GM12873 (cell line): Measurements from ENCODE around the gene C1QTNF12.

Source experiments
- TF ChIP-seq, protein P1 (sequence below): IDR thresholded peaks from 2 replicates; pipeline ENCODE4 v1.5.1; 2012; ENCODE audit warnings: low read depth, mild to moderate bottlenecking, moderate library complexity, low read length, control low read depth; ENCODE audit not compliant: insufficient read depth; ENCODE audit errors: missing control alignments

Gene C1QTNF12

DNA sequence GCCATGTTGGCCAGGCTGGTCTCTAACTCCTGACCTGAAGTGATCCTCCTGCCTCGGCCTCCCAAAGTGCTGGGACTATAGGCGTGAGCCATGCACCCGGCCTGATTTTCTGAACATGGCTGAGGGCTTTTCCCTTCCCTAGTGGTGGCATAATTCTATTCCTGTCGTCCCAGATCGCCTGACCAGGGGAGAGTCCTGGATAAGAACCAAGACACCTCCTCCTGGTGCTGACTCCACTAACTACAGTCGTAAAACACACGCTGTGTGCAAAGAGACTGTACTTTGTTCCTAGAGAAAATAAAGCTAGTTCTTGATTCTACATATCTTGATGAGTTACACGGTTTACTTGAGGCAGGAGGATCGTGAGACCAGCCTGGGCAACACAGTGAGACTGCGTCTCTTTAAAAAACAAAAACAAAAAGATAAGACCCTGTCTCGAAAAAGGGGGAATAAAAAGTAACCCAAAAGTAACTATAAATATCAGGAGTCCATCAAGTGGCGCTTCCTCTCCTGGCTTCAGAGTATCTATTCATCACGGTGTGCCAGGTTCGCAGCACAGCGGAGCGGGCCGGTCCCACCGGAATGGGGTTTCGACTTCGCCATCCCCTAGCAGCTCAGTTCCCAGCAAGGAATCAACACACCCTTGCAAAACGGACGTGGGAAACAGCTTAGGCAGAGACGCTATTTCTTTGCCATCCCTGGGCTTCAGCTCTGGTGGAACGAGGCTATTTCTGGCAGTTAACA is 15.7 kb downstream of the C1QTNF12 start:
- TF ChIP-seq, protein P1, sequence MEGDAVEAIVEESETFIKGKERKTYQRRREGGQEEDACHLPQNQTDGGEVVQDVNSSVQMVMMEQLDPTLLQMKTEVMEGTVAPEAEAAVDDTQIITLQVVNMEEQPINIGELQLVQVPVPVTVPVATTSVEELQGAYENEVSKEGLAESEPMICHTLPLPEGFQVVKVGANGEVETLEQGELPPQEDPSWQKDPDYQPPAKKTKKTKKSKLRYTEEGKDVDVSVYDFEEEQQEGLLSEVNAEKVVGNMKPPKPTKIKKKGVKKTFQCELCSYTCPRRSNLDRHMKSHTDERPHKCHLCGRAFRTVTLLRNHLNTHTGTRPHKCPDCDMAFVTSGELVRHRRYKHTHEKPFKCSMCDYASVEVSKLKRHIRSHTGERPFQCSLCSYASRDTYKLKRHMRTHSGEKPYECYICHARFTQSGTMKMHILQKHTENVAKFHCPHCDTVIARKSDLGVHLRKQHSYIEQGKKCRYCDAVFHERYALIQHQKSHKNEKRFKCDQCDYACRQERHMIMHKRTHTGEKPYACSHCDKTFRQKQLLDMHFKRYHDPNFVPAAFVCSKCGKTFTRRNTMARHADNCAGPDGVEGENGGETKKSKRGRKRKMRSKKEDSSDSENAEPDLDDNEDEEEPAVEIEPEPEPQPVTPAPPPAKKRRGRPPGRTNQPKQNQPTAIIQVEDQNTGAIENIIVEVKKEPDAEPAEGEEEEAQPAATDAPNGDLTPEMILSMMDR: peak; percentile 18

DNA sequence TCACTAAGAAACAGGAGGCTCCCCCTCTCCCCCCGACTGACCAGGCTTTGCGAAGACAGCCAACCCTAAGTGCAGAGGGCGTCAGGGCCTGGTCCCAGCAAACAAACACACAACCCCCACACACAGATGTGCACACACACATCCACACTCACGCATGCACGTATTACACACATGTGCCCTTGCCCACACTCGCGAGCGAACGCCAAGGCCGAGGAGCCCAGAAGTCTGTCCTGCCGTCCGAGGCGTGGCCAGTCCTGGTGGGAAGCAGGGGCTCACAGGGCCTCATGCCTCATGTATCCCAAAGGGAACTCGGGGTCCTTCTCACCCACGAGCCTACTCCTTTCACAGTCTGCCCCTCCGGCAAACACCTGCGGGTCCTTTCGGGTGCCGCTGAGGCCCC is 16.8 kb downstream of the C1QTNF12 start:
- TF ChIP-seq, protein P1: no peak

DNA sequence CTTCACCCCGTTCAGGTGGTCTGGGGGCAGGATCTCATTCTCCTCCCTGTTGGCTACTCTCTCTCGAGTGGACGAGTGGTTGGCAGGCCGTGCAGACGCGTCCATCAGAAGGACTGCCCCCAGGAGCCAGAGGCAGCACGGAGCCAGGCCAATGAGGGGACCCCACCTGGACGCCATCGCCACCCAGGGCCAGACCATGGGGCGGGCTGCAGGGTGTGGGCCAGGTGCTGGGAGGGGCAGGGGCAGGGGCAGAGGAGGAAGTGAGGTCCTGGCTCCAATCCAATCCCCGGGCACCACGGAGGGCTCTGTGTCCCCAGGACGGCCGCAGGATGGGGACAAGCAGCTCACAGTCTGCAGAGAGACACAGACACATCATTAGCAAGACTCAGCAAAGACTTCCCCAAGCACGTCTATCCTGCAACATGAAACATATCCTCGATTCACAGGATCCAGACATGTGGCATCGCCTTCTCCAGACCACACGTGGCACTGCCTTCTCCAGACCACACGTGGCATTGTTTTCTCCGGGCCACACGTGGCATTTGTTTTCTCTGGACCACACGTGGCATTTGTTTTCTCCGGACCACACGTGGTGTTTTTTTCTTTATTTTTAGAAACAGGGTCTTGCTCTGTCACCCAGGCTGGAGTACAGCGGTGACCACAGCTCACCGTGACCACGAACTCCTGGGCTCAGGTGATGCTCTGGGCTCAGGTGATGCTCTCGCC is 17.8 kb downstream of the C1QTNF12 start:
- TF ChIP-seq, protein P1: no peak

DNA sequence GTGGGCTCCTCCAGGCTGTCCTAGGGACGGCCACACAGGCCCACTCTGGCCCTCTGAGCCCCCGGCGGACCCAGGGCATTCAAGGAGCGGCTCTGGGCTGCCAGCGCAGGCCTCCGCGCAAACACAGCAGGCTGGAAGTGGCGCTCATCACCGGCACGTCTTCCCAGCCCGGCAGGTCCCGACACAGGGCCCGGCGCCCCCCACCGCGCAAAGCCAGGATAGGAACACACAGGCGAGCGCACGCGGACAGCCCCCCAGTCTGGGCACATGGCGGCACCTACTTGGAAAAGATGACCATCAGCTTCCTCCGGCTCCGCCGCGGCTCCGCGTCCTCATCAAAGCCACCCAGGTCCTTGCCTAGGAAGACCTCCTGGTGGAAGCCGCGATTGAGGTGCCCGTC is 18.3 kb downstream of the C1QTNF12 start:
- TF ChIP-seq, protein P1: no peak

DNA sequence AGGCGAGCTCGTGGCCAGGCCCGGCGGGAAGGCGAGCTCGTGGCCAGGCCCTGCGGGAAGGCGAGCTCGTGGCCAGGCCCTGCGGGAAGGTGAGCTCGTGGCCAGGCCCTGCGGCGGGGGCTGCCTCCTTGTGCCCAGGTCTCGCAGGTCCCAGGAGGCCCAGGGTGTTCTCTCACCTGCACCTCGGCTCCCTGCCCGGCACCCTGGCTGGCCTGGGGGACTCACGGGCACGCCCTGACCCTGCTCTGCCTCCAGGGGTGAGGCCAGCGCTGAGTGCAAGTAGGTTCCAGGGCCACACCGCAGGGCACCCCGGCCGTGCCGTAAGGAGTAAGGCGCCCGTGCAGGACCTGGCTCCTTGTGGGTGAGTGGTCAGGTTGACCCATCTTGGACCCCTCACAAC is 19.1 kb downstream of the C1QTNF12 start:
- TF ChIP-seq, protein P1: no peak

DNA sequence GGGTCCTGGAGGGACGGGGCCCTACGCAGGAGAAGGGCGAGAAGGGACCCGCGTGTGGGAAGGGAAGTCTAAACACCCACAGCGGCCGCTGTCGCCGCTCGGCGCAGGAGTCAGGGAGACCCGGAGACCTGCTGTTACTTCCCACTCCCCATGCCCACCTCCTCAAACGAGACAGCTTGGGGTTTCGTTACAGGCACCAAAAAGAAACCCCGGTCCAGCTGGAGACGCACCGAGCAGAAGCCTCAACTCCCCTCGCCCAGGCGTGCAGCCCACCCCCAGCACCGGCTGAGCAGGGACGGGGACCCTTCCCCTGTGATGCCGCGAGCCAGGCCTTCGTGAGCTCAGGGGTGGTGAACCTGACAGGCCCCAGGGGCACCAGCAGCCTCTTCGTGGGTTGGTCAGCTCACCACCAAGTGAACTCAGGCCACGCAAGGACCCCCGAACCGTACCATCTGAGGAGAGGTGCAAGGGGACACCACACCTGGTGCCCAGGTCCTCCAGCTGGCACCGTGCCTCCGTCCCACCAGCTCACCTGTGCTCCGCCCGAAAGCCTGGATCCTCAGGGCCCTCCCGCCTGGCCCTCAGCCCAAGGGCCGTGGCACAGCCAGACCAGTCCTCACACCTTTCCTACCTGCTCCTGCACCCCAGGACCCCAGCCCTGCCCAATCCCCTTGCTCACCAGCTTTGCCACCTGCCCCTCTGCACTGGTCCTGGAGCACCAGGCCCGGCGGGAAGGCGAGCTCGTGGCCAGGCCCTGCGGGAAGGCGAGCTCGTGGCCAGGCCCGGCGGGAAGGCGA is 19.8 kb downstream of the C1QTNF12 start:
- TF ChIP-seq, protein P1: no peak

DNA sequence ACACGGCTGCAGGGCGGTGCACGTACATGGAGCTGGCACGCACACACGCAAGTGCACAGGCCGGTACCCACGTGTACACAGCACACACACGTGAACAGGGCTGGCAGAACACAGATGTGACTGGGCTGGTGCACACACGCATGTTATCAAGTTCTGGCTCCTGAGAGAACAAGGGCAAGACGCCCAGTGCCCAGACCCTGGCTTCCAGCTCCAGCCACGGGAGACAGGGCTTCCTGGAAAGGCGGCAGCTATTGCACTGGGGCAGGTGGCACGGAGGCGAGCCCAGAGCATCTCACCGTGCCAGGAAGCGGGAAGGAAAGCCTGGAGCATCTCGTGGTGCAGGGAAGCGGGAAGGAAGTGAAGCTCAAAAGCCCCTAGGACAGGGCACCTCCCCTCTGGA is 20.6 kb downstream of the C1QTNF12 start:
- TF ChIP-seq, protein P1: no peak
